ENCODE measurements around the gene MTERF1.

Gene MTERF1

DNA sequence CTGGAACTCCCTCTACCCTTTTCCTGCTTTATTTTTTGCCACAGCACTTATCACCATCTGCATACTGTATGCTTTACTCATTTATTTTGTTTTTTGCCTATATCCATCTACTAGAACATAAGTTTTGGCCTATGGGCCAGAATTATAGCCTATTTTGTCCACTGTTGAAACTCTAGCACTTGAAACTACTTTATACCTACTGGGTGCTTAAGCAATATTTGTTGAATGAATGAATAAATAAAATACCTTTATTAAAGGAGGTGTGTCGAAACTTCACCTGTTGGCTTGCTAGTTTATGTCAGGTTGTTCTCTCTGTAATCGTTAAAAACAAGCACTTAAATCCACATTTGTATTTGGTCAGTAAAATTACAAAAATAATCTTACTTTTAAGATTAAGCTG, 53.3 kb downstream of the MTERF1 start:
- DNase-seq = no peak

DNA sequence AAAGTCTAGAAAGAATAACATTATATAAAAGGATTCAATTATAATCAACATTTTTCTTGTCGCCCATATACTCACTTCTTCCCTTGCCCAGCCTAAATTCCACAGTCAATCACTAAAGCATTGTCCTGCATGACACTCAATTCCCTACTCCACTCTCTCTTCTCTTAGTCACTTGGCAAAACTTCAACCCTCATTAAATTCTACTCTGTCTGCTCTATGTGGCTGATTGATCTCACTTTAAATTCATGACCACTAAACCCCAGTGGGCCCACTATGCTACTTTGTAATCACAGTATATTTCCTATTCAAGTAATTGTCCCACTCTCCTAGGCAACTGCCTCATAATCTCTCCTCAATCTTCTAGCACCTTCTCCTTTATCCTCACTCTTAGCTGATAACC, 54.1 kb downstream of the MTERF1 start:
- DNase-seq = no peak

DNA sequence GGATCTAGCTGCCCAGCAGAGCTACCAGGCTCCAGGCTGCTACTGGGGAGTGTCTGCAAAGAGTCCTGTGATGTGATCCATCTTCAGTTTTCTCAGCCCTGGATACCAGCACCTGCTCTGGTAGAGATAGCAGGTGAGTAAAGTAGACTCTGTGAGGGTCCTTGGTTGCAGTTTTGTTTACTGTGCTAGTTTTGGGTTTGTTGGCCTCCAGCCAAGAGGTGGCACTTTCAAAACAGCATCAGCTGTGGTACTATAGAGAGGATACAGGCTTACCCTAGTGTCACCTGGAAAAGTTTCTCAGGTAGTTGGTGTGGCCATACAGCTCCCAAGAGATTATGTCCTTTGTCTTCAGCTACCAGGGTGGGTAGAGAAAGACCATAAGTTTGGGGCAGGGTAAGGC, 56.3 kb downstream of the MTERF1 start:
- DNase-seq = no peak
